HG03064 (cell line): ENCODE data around the gene CIDEB.

Source experiments
- ATAC-seq: cut with Tn5 transposase; IDR thresholded peaks from one replicate; pipeline ENCODE4 v1.9.1; 2021; ENCODE audit warnings: low read depth; ENCODE audit not compliant: unreplicated experiment

CIDEB gene

DNA sequence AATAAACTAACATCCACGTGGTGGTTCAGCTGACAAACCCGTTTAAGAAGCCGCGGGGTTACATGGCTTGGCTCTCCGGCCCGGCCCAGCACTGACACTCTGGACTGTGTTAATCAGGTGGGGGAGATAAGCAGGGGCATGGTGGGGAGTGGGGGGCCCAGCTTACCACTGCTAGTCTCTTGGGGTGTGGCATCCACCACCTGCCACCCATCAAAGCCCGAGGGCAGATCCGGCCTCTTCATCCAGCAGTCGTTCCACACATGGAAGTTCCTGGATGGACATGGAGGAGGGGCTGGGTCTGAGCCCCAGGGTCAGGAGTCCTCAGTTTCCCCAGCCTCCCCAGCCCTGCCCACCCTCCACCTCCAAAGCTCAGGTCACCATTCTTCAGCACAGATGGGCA lies 49.7 kb downstream of the CIDEB start:
- no peak for ATAC-seq

DNA sequence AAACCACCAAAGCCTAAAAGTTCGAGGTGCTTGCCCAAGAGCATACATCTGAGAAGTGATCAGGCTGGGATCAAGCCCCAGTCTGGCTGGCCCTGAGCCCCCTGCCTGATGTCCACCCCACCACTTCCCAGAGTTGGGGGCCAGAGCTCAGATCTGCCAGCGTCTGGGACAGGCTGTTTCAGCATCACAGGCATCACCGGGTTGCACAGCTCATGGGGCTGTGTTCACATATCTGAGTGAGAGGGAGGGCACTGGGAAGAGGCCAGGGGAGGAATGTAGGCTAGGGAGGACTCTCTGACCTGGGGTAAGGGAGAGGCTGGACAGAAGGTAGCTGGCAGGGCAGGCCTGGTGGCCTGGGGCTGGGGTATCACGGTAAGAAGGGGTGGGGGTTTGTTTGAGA lies 50.8 kb downstream of the CIDEB start:
- no peak for ATAC-seq

DNA sequence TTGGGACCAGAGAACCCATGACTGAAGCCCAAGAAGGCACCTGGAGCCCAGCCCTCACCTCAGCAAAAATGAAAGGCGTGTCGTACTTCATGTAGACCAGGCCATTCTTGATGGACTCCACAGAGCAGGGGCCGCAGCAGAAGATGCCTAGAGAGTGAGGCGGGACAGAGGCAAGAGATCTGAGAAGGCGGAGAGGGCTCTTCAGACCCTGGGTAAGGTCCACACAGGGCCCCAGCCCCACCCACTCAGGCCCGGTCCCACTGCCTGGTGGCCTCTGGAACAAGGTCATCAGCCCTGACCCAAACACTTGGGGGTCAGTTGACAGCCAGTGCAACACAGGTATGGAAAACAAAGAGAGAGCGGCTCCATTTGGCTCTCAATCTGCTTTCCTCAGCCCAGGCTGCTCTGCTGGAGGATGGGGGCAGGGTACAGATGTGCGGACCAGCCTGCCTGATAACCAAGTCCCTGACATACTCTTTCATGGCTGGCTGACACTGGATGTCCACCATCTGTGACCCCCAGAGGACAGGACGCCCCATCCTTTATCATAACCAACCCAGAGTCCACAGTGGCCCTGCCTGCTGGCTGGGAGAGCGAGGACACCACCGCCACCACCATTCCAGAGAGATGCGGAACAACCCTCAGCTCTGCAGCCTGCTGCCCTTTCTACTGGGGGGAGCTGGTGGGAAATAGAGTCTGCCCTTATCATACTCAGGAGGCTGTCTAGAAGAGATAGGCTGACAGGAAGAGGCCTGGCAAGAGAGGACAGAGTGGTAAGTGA lies 51.7 kb downstream of the CIDEB start:
- no peak for ATAC-seq

DNA sequence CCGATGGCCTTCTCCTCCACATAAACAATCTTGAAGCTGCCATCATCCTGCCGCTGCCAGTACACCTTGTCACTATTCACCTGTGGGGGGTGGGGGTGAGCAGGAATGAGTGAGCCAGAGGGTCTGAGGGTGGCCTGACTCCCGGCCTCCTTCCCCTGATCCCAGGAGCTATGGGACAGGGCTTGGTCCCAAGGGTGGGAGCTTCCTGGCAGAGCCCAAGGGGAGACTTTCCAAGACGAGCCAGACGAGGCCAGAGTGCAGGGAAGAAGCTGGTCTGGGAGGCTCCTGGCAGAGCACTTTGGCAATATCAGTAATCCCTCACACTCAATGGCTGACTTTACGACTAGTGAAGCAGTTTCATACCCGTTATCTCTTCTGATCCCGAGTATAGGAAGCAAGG lies 52.3 kb downstream of the CIDEB start:
- ATAC-seq: no peak
